ENCODE measurements around the gene ERP44. TPM values are rescaled to one million over a fixed set of nuclear protein-coding genes. Genes with fewer than 3 reads are reported as not detected.

The ERP44 gene
- polyA plus RNA-seq, 3 donors, result 18.4 to 74.0 (median 66.3) TPM

DNA sequence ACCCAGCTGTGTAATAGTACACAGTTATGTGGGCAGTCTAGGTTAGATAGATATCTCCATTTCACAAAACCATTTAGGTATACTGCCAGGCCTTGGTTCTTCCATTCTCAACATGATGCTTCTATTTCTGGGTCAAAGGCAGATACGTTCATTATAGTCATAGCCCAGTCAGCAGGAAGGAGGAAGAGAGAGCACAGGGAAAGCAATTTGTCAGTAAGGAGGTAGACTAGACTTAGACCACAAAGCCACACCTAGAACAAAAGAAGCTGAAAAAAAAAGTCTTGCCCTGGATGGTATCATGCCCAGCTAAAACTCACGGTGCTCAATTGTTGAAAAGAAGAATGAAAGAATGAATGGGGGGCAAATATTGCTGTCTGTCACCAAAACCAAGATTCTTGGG, 7.8 kb upstream of the ERP44 start:
- Histone ChIP-seq H3K36me3 (replicated peaks in 1 of 2; ENCODE audit: control insufficient read depth in 1 of 2, insufficient read depth in 2 of 2, low read length in 2 of 2) (peaks cover 47 to 53% of the 10 kb centered on the region in 2 donors), H3K4me2 (replicated peaks; ENCODE audit: extremely low read depth, low read length, poor library complexity, severe bottlenecking) (no peak overlapping the region), H3K4me1 (ENCODE audit: control insufficient read depth in 1 of 2, insufficient read depth in 2 of 2, low read length in 2 of 2) (no peaks in the 10 kb centered on the region), H2AFZ (ENCODE audit: insufficient read depth, low read depth, low read length, poor library complexity, severe bottlenecking) (no peak overlapping the region), H3K4me3 (replicated peaks in 1 of 3; ENCODE audit: low read depth in 2 of 3, low read length in 3 of 3) (no peak overlapping the region), H3K9ac (ENCODE audit: insufficient read depth, low read length, poor library complexity, severe bottlenecking) (no peak overlapping the region), H3K79me2 (ENCODE audit: insufficient read depth, low read length) (peaks cover 3% of the 10 kb centered on the region), H3K27me3 (ENCODE audit: control insufficient read depth in 2 of 2, insufficient read depth in 2 of 2, low read length in 2 of 2) (no peaks in the 10 kb centered on the region), H3K27ac (ENCODE audit: low read depth in 1 of 2, low read length in 2 of 2) (no peak overlapping the region), H3K9me3 (replicated peaks in 1 of 2; ENCODE audit: control insufficient read depth in 1 of 2, insufficient read depth in 1 of 2, low read length in 2 of 2) (no peaks in the 10 kb centered on the region), H4K20me1 (ENCODE audit: insufficient read depth, low read length) (no peaks in the 10 kb centered on the region)
- H3K4me3 Mint-ChIP-seq, result no peak overlapping the region
- no CpG with 5 or more reads among the region's 2 CpGs for WGBS (ENCODE audit: insufficient coverage)
- DNase-seq, result no peak
- H3K27ac Mint-ChIP-seq, result no peak overlapping the region
- peaks cover 8% of the 10 kb centered on the region for H3K4me1 Mint-ChIP-seq
- no peaks in the 10 kb centered on the region for H3K9me3 Mint-ChIP-seq
- H3K36me3 Mint-ChIP-seq, result peaks cover 11 to 13% of the 10 kb centered on the region in 2 donors
- peaks cover 0 to 2% (median 0%) of the 10 kb centered on the region in 3 donors for H3K27me3 Mint-ChIP-seq (ENCODE audit: low read depth in 3 of 3)
- TF ChIP-seq, protein P1, sequence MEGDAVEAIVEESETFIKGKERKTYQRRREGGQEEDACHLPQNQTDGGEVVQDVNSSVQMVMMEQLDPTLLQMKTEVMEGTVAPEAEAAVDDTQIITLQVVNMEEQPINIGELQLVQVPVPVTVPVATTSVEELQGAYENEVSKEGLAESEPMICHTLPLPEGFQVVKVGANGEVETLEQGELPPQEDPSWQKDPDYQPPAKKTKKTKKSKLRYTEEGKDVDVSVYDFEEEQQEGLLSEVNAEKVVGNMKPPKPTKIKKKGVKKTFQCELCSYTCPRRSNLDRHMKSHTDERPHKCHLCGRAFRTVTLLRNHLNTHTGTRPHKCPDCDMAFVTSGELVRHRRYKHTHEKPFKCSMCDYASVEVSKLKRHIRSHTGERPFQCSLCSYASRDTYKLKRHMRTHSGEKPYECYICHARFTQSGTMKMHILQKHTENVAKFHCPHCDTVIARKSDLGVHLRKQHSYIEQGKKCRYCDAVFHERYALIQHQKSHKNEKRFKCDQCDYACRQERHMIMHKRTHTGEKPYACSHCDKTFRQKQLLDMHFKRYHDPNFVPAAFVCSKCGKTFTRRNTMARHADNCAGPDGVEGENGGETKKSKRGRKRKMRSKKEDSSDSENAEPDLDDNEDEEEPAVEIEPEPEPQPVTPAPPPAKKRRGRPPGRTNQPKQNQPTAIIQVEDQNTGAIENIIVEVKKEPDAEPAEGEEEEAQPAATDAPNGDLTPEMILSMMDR (IDR thresholded peaks at IDR 0.05), result no peak
- intact Hi-C loops (cut with micrococcal nuclease), result no loop called here

DNA sequence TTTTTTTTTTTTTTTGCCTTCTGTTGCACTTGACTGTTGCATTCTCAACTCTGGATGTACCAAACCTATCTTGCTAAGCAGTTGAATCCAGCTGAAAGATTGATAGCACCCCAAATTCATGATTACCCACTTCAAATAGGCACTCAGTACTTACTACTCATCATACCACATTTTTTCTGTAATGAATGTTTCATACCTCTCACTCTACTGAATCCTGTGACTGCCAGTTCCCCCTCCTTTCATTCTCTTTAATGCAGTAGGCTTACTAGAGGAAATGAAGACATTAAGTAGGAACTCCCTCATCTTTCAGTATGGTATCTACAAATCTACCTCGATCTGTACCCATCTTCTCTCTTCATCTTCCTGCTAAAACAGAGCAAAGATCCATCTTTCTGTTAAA, 7.1 kb upstream of the ERP44 start:
- no peak overlapping the region for H3K27ac ChIP-seq (ENCODE audit: low read depth in 1 of 2, low read length in 2 of 2)
- H3K36me3 ChIP-seq (replicated peaks in 1 of 2; ENCODE audit: control insufficient read depth in 1 of 2, insufficient read depth in 2 of 2, low read length in 2 of 2), result peaks cover 47 to 53% of the 10 kb centered on the region in 2 donors
- H3K9me3 ChIP-seq (replicated peaks in 1 of 2; ENCODE audit: control insufficient read depth in 1 of 2, insufficient read depth in 1 of 2, low read length in 2 of 2), result no peaks in the 10 kb centered on the region
- no peak overlapping the region for H3K27ac Mint-ChIP-seq
- H3K27me3 Mint-ChIP-seq (ENCODE audit: low read depth in 3 of 3), result peaks cover 0 to 2% (median 0%) of the 10 kb centered on the region in 3 donors
- H3K36me3 Mint-ChIP-seq, result peaks cover 11 to 12% of the 10 kb centered on the region in 2 donors
- H3K27me3 ChIP-seq (ENCODE audit: control insufficient read depth in 2 of 2, insufficient read depth in 2 of 2, low read length in 2 of 2), result no peaks in the 10 kb centered on the region
- TF ChIP-seq, protein P1 (IDR thresholded peaks at IDR 0.05), result no peak
- H3K4me3 Mint-ChIP-seq, result no peak overlapping the region
- intact Hi-C loops (cut with micrococcal nuclease), result no loop called here
- H2AFZ ChIP-seq (ENCODE audit: insufficient read depth, low read depth, low read length, poor library complexity, severe bottlenecking), result no peak overlapping the region
- 22% methylated on average over 1 of the region's 1 CpG for WGBS (ENCODE audit: insufficient coverage)
- H3K9ac ChIP-seq (ENCODE audit: insufficient read depth, low read length, poor library complexity, severe bottlenecking), result no peak overlapping the region
- H3K9me3 Mint-ChIP-seq, result no peaks in the 10 kb centered on the region
- DNase-seq, result no peak
- no peaks in the 10 kb centered on the region for H4K20me1 ChIP-seq (ENCODE audit: insufficient read depth, low read length)
- H3K4me1 Mint-ChIP-seq, result peaks cover 1% of the 10 kb centered on the region
- H3K4me2 ChIP-seq (replicated peaks; ENCODE audit: extremely low read depth, low read length, poor library complexity, severe bottlenecking), result no peak overlapping the region
- no peaks in the 10 kb centered on the region for H3K79me2 ChIP-seq (ENCODE audit: insufficient read depth, low read length)
- no peak overlapping the region for H3K4me3 ChIP-seq (replicated peaks in 1 of 3; ENCODE audit: low read depth in 2 of 3, low read length in 3 of 3)
- no peaks in the 10 kb centered on the region for H3K4me1 ChIP-seq (ENCODE audit: control insufficient read depth in 1 of 2, insufficient read depth in 2 of 2, low read length in 2 of 2)

Data from CD14-positive monocyte (primary cell).